KBM-7 (cell line): ENCODE data around the gene PDGFC.

Experiments
- DNase-seq: peaks from one replicate; pipeline ENCODE4 v3.0.0-alpha.2; 2015
- in situ Hi-C: fragments of 300-500 bp; cut with MboI; formaldehyde crosslinking; loops from 2 replicates; pipeline ENCODE4 v1.14.3; 2020; ENCODE audit warnings: low sequenced_read_pairs, low pct_unique_long_range_greater_than_20kb, mixed read lengths

Gene PDGFC

DNA sequence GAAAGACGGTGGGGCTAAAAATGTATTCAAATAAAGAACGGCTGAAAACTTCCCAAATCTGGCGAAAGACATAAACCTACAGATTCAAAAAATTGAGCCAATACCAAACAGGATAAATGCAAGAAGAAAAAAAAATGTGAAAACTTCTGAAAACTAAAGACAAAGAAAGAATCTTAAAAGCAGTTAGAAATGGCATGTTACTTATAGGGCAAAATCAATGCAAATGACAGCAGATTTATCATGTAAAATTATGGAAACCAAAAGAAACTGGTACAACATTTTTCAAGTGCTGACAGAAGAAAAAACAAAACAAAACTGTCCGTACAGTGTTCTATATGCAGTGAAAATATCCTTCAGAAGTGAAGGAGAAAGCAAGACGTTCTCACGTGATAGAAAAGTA lies 239.0 kb downstream of the PDGFC start:
- DNase-seq: peak; percentile 41
- in situ Hi-C loops: no loop called here

DNA sequence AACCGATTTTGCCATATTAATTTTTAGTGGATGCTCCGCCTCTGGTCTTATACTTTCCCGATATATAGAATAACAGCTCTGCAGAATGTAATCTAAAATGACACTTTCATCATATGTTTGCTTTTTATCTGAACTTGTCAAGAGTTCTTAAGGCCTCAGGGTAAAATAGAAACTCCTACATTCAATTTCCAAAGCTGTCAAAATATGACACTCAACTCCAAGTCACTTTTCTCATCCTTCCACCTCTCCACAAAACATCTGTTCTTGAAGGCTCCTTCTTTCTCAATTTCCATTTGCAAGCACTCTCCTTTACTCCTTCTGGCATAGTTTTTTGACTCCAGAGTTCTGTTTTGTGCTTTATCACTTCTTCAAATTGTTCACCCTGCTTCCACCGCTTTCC lies 242.2 kb downstream of the PDGFC start:
- DNase-seq: no peak
- in situ Hi-C loops: no loop called here

DNA sequence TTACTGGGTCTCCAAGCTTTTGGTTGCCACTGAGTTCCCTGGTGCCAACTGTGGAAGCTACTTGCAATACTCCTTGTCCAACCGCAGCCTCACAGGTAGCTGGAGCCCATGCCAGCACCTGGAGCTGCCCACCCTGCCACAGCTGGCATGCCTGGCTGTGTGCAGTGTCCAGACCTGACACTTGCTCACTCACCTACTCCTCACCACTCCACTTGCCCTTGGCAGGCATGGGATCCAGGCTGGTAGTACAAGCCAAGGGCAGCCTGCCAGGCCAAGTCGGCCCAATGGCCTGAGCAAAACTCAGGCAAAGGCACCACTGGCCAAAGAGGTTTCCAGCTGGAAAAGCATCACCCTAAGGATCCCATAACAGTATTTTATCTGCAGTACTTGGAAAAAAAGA lies 246.3 kb downstream of the PDGFC start:
- in situ Hi-C loops: no loop called here
- no peak for DNase-seq

DNA sequence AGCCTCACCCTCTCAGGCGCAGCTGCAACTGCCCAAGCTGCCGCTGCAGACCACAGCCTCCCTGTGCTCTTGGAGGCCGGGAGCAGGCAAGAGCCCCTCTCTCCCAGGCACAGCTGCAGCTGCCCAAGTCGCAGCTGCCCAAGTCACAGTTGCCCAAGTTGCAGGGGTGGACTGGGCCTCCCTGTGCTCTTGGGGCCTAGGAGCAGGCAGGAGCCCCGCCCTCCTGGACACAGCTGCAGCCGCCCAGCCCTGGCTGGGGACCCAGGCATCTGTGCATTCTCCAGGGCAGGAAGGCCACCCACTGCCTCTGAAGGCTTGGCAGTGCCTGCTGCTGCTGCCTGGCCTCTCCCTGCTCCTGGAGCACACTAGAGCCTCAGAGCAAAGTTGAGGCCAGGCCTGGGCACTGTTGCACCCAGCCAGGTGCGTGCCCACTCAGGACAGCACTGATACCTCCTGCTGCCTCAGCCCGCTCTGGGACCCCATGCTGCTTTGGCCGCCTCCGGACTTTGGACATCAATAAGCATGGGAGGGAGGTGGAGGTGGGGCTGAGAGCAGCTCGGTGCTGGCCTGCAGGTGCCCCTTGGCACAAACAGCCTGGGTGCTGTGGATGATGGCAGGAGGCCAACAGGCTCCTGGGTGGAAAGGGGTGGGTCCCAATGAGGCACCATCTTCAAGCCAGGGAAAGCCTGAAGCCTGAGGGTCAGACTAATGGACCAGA lies 247.5 kb downstream of the PDGFC start:
- DNase-seq: no peak
- in situ Hi-C loops: no loop called here

DNA sequence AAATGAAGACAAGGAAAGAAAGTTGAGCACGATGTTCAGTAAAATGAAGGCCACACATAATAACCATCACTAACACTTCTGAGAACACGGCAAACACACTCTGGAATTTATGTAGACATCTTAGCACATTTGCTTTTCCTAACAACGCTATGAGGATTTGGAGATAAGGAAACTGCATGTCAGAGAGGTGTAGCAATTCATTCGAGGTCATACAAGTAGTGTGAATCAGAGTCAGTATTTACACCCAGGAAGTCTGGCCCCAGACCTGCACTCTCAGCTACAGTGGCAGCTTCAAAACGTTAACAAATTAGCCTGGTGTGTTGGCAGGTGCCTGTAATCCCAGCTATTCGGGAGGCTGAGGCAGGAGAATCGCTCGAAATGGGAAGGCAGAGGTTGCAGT lies 253.4 kb downstream of the PDGFC start:
- in situ Hi-C loops: no loop called here
- no peak for DNase-seq

DNA sequence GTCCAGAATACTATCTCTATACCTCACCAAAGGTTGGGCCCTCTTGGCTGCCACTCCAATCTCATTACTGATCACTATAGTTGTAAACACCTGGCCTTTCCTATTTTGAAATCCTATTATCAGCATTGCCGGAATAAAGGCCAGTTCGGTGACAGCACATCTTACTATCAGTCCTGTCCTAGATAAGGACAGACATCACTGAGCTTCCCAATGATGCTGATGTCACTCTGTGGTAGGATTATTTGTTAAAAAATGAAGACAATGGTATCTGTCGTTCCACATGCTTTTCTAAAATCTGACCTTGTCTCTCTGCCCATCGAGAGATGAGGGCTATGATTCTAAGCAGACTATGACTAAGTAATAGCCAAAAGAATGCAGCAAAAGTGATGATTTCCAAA lies 260.4 kb downstream of the PDGFC start:
- in situ Hi-C loops: no loop called here
- DNase-seq: no peak
